ENCODE results near the gene ALMS1.
A peak's percentile ranks its signal among the peaks of the same experiment; 100 is the strongest.
"Not testable (repeated sequence)": the region's sequence is repeated elsewhere in the genome, so short reads cannot be mapped to it uniquely, and the experiment has no call there.

The ALMS1 gene, protein sequence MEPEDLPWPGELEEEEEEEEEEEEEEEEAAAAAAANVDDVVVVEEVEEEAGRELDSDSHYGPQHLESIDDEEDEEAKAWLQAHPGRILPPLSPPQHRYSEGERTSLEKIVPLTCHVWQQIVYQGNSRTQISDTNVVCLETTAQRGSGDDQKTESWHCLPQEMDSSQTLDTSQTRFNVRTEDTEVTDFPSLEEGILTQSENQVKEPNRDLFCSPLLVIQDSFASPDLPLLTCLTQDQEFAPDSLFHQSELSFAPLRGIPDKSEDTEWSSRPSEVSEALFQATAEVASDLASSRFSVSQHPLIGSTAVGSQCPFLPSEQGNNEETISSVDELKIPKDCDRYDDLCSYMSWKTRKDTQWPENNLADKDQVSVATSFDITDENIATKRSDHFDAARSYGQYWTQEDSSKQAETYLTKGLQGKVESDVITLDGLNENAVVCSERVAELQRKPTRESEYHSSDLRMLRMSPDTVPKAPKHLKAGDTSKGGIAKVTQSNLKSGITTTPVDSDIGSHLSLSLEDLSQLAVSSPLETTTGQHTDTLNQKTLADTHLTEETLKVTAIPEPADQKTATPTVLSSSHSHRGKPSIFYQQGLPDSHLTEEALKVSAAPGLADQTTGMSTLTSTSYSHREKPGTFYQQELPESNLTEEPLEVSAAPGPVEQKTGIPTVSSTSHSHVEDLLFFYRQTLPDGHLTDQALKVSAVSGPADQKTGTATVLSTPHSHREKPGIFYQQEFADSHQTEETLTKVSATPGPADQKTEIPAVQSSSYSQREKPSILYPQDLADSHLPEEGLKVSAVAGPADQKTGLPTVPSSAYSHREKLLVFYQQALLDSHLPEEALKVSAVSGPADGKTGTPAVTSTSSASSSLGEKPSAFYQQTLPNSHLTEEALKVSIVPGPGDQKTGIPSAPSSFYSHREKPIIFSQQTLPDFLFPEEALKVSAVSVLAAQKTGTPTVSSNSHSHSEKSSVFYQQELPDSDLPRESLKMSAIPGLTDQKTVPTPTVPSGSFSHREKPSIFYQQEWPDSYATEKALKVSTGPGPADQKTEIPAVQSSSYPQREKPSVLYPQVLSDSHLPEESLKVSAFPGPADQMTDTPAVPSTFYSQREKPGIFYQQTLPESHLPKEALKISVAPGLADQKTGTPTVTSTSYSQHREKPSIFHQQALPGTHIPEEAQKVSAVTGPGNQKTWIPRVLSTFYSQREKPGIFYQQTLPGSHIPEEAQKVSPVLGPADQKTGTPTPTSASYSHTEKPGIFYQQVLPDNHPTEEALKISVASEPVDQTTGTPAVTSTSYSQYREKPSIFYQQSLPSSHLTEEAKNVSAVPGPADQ (N-terminal part only)

DNA sequence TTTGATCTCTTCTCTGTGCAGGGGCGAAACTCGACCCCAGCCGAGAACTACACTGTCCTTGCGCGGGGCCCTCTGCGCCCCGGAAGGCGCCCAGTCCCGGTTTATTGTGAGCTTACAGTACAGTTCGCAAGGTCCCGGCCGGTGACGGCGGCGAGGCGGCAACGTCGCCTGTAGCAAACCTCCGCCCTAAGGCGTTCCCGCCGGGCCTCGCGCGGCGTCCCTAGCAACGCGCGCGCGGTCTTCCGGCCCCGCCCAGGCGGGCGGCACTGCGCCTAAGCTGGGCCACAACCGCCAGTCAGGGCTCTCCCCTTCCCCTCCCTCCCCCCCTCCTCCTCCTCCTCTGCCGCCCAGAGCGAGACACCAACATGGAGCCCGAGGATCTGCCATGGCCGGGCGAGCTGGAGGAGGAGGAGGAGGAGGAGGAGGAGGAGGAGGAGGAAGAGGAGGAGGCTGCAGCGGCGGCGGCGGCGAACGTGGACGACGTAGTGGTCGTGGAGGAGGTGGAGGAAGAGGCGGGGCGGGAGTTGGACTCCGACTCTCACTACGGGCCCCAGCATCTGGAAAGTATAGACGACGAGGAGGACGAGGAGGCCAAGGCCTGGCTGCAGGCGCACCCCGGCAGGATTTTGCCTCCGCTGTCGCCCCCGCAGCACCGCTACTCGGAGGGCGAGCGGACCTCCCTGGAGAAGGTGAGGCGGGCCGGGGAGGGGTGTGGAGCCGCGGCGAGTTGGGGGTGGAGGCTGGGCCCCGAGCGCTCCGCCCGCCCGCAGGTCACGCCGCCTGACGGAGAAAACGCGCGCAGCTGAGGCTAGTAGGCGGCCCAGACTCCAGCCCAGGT, at the start of gene ALMS1:
Gene ALMS1 (plus strand): TSS at position 333 of the 838 bp plus-strand sequence. CDS start 33 bp downstream, at position 366.
- DNase-seq (ENCODE audit: low read depth), result peak; percentile 83

DNA sequence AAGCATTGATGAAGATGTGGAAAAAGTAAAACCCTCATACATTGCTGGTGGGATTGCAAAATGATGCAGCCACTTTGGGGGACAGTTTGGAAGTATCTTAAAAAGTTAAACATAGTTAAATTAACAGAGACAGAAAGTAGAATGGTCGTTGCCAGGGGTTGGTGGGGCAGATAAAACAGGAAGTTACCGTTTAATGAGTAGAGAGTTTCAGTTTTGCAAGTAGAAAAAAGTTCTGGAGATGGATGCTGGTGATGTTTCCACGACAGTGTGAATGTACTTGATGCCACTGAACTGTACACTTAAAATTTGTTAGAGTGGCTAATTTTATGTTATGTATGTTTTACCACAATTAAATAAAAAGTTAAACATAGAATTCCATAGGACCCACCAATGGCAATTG, 47.8 kb upstream of the ALMS1 start:
- no peak for DNase-seq (ENCODE audit: low read depth)

DNA sequence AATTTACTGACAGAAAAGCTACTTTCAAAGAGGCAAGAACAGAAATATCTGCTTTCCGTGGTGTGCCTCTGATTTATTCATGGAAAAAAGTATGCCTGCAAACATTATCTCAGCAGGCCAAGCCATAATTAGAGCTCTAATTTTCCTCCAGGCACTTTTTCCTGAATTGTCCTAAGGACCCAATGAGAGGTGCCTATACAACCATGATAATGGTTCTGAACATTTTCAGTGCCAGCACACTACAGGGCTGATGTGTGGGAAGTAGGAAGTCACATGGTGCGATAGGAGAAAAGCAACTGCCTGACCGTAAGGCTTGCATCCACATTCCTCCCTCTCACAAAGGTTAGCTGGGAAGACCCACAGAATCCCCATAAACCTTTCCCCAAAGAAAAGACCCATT, 46.4 kb upstream of the ALMS1 start:
- DNase-seq (ENCODE audit: low read depth), result no peak

DNA sequence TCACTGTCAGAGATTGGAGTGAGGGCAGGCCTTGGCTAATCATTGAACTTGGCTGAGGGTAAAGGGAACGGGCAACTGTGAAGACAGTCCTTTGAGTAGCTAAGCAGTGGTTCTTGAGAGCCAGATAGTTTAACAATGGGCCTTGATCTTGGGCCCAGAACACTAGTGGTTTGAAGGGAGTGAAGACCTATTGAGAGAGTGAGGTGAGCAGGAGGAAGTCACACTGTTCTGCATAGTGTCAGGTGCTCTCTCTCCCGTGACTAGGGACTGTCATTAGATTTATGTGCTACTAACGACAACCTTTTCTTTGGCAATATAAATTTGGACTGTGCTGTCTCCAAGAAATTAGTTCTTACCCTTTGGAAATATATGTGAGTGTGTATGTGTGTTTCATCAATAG, 44.6 kb upstream of the ALMS1 start:
- no peak for DNase-seq (ENCODE audit: low read depth)

DNA sequence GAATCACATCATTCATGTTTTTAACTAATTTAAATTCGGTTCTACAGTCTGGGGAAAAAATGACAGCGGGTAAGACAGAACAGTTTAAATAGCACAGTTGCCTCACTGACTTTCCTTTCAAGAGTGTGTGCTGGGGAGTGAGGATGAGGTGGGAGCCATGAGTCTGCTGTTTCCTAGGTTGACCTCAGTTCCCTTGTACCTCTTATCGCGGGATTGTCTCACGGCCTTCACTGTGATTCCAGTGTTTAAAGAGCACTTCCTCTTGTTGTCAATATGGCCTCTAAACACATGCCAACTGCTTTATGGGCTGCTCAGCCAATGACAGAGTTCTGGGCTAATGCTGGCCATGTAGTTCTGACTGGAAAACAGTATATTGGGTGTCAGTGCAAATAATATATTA, 41.6 kb upstream of the ALMS1 start:
- no peak for DNase-seq (ENCODE audit: low read depth)

DNA sequence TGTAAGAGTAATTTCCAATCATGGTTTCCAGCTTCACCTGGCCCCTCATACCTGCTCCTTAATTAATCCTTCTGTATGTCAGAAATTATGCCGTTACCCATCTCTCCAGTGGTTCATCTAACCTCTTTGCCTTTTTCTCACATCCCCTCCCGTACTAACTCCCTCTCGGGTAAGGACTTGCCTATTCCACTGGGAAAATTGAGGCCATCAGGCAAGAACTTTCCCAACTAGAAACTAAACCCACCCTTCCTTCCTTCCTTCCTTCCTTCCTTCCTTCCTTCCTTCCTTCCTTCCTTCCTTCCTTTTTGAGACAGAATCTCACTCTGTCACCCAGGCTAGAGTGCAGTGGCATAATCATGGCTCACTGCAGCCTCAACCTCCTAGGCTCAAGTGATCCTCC, 40.9 kb upstream of the ALMS1 start:
- not testable (repeated sequence) for DNase-seq (ENCODE audit: low read depth)

DNA sequence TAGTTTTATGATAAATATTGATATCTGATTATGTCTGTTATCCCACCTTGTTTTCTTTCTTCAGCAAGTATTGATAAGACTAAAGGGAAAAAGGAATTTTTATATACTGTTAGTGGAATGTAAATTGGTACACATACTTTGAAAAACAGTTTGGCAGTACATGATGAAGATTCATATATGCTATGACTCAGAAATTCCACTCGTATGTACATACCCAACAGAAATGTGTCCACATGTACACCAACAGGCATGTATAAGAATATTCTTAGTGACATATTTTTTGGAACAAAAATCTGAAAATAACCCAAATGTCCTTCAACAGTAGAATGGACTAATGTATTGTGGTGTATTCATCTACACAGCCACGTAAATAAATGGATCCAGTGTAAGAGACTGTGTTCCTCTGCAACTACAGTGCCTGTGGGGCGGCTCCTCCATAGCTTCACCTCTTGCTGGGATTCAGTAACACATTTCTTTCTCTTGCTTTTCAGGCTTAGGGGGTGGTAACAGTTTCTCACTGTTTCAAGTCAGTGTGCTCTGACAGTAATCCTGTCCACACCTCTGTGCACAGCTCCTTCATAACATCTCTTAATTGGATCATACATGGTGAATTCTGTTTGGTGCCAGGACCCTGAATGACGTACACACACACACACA, 35.5 kb upstream of the ALMS1 start:
- no peak for DNase-seq (ENCODE audit: low read depth)

DNA sequence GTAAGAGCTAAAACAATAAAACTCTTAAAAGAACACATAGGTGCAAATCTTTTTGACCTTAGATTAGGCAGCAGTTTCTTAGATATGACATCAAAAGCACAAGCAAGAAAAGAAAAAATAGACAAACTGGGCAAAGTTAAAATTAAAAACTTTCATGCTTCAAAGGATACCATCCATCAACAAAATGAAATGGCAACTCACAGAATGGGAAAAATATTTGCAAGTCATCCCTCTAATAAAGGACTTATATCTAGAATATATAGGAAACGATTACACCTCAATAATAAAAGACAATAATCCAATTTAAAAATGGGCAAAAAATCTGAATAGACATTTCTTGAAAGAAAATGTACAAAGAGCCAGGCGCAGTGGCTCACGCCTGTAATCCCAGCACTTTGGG, 29.5 kb upstream of the ALMS1 start:
- no peak for DNase-seq (ENCODE audit: low read depth)

DNA sequence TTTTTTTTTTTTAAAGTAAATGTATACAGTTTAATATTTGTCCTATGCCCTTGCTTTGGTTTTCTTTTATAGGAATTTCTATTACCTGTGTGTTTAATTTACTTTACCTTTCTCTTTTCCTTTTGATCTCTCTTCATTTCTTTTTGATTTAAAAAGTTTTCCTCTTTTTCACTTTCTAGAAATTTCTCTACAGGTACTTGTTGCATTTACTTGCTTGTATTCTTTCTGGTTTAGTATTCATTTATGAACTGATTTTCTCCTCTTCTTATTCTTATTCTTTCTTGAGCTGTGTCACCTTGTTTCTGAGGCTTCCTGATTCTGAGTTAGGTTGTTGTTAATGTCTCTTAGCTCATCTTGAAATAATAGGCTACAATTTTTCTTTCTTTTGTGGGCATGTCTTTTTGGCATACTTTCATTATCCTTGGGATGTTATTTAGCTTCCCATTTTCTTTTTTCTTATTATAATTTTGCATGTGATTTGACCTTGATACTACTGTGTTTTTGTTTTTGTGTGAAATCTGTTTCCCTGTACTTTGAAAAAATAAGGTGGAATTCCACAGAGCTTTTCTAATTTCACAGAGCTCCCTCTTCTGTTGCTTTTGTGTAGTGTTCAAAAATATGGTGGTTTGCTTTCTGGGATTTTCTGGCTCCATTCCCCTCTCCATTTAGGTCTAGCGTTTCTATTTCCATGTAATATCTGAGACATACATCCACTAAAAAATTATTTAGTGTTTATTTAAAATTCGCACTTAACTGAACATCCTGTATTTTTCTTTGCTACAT, 25.5 kb upstream of the ALMS1 start:
- peak; percentile 4 for DNase-seq (ENCODE audit: low read depth)

DNA sequence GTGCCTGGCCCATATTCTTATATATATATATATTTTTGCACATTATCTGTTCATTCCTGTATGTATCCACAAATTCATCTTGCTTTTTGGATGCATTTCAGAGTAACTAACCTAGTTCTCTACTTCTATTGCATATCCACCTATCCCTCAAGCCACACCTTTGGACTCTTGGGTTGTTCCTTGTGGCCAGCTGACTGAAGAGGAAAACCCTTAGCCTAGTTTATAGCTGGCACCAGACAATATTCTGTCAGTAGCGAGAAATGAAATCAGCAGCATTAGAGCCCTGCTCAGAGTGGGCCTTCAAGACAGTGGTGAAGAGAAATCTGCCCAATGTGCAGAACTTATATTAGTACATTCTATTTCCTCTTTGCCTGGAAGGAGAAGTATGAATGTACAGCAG, 19.6 kb upstream of the ALMS1 start:
- no peak for DNase-seq (ENCODE audit: low read depth)

DNA sequence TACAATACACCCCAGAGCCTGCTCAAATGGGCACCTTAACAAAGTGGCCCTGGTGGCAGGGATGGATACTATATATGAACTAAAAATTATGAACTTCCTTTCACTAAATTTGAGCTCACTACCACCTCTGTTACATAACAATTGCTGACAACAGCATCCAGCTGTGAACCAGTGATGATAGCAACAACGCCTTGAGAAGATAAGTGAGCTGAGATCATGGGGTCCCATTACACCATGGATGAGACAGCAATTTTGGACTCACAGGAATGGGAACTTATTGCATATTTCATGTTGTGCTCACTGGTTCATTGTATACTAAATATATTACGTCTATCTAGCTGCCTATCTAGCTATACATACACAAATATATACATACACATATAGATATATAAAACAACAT, 16.9 kb upstream of the ALMS1 start:
- no peak for DNase-seq (ENCODE audit: low read depth)

DNA sequence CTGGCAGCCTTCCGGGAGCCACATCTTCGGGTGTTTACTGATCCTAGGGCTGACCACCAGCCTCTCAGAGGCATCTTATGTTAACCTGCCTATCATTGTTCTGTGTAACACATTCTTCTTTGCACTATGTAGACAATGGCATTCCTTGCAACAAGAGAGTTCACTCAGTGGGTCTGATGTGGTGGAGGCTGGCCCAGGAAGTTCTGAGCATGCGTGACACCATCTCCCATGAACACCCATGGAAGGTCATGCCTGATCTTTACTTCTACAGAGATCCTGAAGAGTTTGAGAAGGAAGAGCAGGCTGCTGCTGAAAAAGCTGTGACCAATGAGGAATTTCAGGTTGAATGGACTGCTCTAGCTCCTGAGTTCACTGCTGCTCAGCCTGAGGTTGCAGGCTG, 15.3 kb upstream of the ALMS1 start:
- no peak for DNase-seq (ENCODE audit: low read depth)

DNA sequence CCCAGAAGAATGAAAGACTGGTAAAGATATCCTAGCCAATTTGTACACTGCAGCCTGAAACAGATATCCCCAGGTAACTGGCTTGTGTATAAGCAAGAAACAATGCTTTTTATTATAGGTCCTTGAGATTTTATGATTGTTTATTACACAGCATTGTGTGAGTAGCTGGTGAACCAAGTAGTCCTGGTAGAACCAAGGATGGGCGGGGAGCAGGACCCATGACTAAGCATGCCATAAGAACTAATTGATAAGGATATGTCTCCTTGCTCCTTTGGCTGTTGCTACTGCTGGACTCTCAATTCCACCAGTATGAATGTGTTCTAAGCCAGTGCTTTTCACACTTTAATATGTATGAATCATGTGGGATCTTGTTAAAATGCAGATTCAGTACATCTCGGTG, 12.3 kb upstream of the ALMS1 start:
- no peak for DNase-seq (ENCODE audit: low read depth)

DNA sequence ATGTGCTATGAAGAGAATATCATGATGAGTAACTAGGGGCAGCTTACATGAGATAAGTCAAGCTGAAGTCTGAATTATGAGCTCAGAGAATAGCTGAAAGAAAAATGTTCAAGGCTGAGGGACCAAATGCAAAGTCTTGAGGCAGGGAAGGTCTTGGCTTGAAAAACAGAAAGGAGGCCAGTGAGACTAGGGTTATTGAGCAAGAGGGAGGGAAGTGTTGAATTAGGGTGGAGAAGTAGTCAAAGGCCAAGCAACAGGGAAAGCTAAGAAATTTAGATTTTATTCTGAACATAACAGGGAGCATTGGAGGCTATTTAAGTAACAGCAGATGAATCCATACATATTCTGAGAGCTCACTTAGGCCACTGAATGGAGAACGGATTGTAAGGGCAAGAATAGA, 11.4 kb upstream of the ALMS1 start:
- DNase-seq (ENCODE audit: low read depth), result no peak

DNA sequence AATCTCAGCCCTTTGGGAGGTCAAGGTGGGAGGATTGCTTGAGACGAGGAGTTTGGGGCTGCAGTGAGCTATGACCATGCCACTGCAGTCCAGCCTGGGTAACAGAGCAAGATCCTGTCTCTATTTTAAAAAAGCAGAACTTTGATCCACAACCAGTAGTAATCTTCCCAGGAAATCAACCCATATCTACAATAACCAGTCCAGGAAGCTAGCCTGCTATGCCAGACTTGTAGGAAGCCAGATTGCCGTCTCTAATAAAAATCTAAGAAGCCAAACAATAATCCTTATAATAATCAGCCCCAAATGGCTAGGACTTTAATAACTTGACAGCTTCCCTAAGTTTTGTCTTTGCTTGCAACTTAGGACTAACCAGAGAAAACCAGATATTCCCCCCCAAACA, 9.0 kb upstream of the ALMS1 start:
- no peak for DNase-seq (ENCODE audit: low read depth)

DNA sequence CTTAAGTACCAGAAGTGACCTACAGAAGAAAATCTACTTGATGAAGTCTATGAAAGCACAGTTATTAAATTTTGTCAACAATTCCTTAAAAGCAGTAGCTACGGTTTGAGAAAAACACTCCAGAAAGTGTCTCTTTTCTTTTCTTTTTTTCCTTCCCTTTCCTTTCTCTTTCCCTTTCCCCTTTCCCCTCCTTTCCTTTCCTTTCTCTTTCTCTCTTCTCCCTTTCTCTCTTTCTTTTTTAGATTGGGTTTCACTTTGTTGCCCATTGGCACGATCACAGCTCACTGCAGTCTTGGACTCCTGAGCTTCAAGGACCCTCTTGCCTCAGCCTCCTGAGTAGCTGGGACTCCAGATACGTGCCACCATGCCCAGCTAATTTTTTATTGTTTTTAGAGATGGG, 2.6 kb upstream of the ALMS1 start:
- DNase-seq (ENCODE audit: low read depth), result no peak

DNA sequence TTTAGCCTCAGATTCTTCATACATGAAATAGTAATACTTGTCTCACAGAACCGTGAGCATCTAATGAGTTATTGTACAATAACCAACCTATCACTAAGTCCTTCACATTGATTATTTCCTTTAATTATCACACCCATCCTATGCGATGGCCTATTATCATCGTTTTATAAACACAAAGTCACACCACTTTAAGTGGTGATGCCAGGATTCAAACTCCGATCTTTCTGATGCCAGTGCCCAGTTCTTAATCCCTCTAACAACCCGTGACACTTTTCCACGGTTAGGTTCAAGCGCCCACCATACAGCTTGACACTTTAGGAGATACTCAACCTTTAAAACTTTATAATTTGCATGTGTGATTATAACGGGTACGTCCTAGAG, 523 bp upstream of the ALMS1 start:
- DNase-seq (ENCODE audit: low read depth), result peak; percentile 2

DNA sequence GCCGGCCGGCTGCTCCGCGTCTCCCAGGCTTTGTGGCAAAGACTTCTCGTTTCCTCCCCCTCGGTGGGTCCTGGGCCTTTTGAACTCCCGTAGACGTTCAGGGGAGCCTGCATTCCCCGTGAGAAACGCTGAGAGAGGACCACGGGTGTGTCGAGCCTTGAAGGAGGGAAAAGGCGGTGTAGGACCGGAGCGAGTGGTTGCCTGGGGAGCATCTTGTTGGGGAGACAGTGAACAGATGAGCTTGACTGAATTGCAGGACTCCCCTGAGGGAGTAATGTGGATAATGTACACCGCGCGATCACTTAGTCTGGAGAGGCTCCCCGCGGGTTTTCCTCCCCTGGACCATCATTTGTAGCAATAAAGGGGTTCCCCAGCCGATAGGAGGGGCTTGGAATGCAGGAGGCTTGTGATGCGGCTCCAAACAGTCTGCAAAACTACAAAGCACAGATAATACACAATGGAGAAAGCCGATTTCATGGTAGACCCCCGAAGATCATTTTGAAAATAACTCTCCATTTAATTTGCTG, 769 bp downstream of the ALMS1 start:
- DNase-seq (ENCODE audit: low read depth), result no peak

DNA sequence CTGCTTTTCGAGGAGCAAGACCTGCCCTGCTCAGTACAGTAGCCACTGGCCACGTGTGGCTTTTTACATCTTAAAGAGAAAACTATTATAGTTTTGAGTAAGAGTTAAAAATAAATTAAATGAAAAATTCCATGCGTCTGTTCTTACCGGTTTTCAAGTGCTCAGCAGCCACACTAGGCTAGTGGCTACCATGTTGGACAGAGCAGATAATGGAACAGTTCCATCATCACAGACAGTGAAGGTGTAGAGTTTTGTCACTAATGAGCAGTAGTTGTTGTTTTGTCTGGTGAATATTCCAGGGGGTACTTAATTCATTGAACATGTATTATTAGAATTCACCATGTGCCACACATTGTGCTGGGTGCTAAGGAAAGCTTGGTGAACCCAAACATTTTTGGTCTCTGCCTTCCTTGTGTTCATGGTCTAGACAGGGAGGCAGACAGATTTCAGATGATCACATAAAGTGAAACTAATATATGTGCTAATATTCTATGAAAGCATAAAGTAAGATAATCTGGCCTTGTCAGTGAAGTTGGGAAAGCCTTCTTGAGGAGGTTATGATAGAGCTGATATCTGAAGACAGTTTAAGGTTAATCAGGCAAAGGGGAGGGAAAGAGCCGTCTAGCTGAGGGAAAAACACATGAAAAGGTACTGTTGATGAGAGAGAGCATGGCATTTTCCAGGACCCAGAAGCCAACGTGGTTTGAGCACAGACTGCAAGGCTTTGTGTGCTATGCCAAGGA, 1.4 kb downstream of the ALMS1 start:
- no peak for DNase-seq (ENCODE audit: low read depth)
